K562 (cell line): Measurements from ENCODE around the gene SLC43A1. TPM values are rescaled to one million over a fixed set of nuclear protein-coding genes. Genes with fewer than 3 reads are reported as not detected.
A peak's percentile ranks its signal among the peaks of the same experiment; 100 is the strongest.

Experiments
- CEBPB ChIP-seq: fragments of 450-650 bp; IDR thresholded peaks from 2 replicates; pipeline ENCODE4 v1.6.1; 2016; ENCODE audit warnings: missing genetic modification characterization, missing compliant biosample characterization
- CHCHD3 ChIP-seq: fragments of 250-450 bp; sonication (Bioruptor Pico); IDR thresholded peaks from 2 replicates; pipeline ENCODE4 v2.1.2; 2022; ENCODE audit warnings: mild to moderate bottlenecking
- CTBP1 ChIP-seq: fragments of 450-650 bp; IDR thresholded peaks from 2 replicates; pipeline ENCODE4 v1.6.1; 2016; ENCODE audit warnings: borderline replicate concordance
- DACH1 ChIP-seq: fragments of 450-650 bp; IDR thresholded peaks from 2 replicates; pipeline ENCODE4 v1.6.1; 2018; ENCODE audit not compliant: partially characterized antibody
- EHMT2 ChIP-seq: fragments of 450-650 bp; IDR thresholded peaks from 2 replicates; pipeline ENCODE4 v1.6.1; 2018; ENCODE audit warnings: antibody characterized with exemption
- ELK3 ChIP-seq: fragments of 450-650 bp; formaldehyde crosslinking; IDR thresholded peaks from 2 replicates; pipeline ENCODE4 v1.4.0; 2020; ENCODE audit warnings: mild to moderate bottlenecking
- ETV5 ChIP-seq: sonication (generic); formaldehyde crosslinking; IDR thresholded peaks from 2 replicates; pipeline ENCODE4 v1.4.0; 2020; ENCODE audit warnings: low read depth, mild to moderate bottlenecking, missing genetic modification reagents
- GABPB2 ChIP-seq: fragments of 250-450 bp; sonication (Bioruptor Pico); conservative IDR thresholded peaks from 2 replicates; pipeline ENCODE4 v1.5.1; 2021; ENCODE audit warnings: mild to moderate bottlenecking
- GMEB1 ChIP-seq: fragments of 250-450 bp; sonication (Bioruptor Pico); IDR thresholded peaks from 2 replicates; pipeline ENCODE4 v1.4.0; 2020; ENCODE audit warnings: mild to moderate bottlenecking
- HMG20A ChIP-seq: fragments of 450-650 bp; formaldehyde crosslinking; conservative IDR thresholded peaks from 2 replicates; pipeline ENCODE4 v1.4.0; 2020; ENCODE audit warnings: mild to moderate bottlenecking, mixed read lengths
- PRPF4 ChIP-seq: fragments of 200-400 bp; formaldehyde crosslinking; IDR thresholded peaks from one replicate; pipeline ENCODE4 v1.6.1; 2017; ENCODE audit warnings: low read length, low read depth, mild to moderate bottlenecking; ENCODE audit not compliant: insufficient read depth, poor library complexity, severe bottlenecking
- PTTG1 ChIP-seq: fragments of 450-650 bp; IDR thresholded peaks from 2 replicates; pipeline ENCODE4 v1.6.1; 2016; ENCODE audit warnings: low read depth, mild to moderate bottlenecking, missing genetic modification characterization, missing compliant biosample characterization
- SMAD4 ChIP-seq: fragments of 250-450 bp; sonication (Bioruptor Pico); conservative IDR thresholded peaks from 2 replicates; pipeline ENCODE4 v1.8.0; 2021; ENCODE audit warnings: inconsistent platforms, mild to moderate bottlenecking, moderate library complexity
- SNRNP70 ChIP-seq: fragments of 200-400 bp; formaldehyde crosslinking; optimal IDR thresholded peaks from 2 replicates; pipeline ENCODE3; 2017; ENCODE audit warnings: low read depth, low read length
- STAT6 ChIP-seq: sonication (generic); formaldehyde crosslinking; IDR thresholded peaks from 2 replicates; pipeline ENCODE4 v1.8.1; 2023; ENCODE audit warnings: mild to moderate bottlenecking, missing genetic modification reagents
- TEAD1 ChIP-seq, 2 experiments: fragments of 450-650 bp in 1 of 2; sonication (generic) in 1 of 2; formaldehyde crosslinking; IDR thresholded peaks; 2 replicates each; pipeline versions ENCODE4 v1.4.0 to v1.8.0; 2020 to 2022; ENCODE audit warnings: mild to moderate bottlenecking in 2 of 2, missing genetic modification reagents in 1 of 2
- ZBTB34 ChIP-seq: fragments of 250-450 bp; sonication (Bioruptor Pico); IDR thresholded peaks from 2 replicates; pipeline ENCODE4 v1.8.0; 2021; ENCODE audit warnings: mild to moderate bottlenecking, moderate library complexity
- ZNF12 ChIP-seq: sonication (generic); formaldehyde crosslinking; IDR thresholded peaks from 2 replicates; pipeline ENCODE4 v1.4.0; 2020; ENCODE audit warnings: mild to moderate bottlenecking, missing genetic modification reagents
- ZNF239 ChIP-seq: fragments of 250-450 bp; sonication (Bioruptor Pico); IDR thresholded peaks from 2 replicates; pipeline ENCODE4 v1.4.0; 2020; ENCODE audit warnings: mild to moderate bottlenecking
- ZNF589 ChIP-seq: fragments of 200-800 bp; sonication (Bioruptor generic); IDR thresholded peaks from 2 replicates; pipeline ENCODE4 v1.6.1; 2016; ENCODE audit warnings: low read depth, missing genetic modification characterization, missing compliant biosample characterization
- polyA plus RNA-seq, 8 experiments: library from polyadenylated mRNA; depleted of rRNA in 4 of 8; stranded (reverse) in 5 of 8; unstranded in 3 of 8; fragments of >200 nt; fragmentation: Nextera tagmentation in 2 of 8; fragmentation: Illumina TruSeq in 1 of 8; extraction: Ambion mirVana in 2 of 8; extraction: Trizol in 1 of 8; gene quantifications; 2 replicates each; pipeline versions ENCODE4 v1.2.1 to v1.2.3, GENCODE V29; 2011 to 2014; ENCODE audit warnings: inconsistent platforms in 1 of 8, missing spikeins in 1 of 8
- total RNA-seq, 7 experiments: library from RNA; depleted of rRNA in 6 of 7; stranded (reverse); fragments of >200 nt in 6 of 7; fragmentation: Illumina TruSeq in 2 of 7; extraction: Trizol in 2 of 7; gene quantifications; 2 replicates each; pipeline versions ENCODE4 v1.2.1 to v1.2.3, GENCODE V29; 2011 to 2021; ENCODE audit warnings: low replicate concordance in 1 of 7
- TF ChIP-seq, protein P1 (sequence below): fragments of 450-650 bp; IDR thresholded peaks from 2 replicates; pipeline ENCODE4 v1.6.1; 2016

SLC43A1 gene
- total and polyA plus RNA-seq, 9 of the 15 experiments (the other 6 are each of a cell fraction or from before 2014, with no cell fraction given), result 2.6 to 41.8 (median 24.6) TPM

GRCh38 chr11:57480409-57481137, 34.9 kb downstream of the SLC43A1 start (continued):
- no peak for TF ChIP-seq ELK3 (CRISPR knock-in tag)
- TF ChIP-seq, protein P1, sequence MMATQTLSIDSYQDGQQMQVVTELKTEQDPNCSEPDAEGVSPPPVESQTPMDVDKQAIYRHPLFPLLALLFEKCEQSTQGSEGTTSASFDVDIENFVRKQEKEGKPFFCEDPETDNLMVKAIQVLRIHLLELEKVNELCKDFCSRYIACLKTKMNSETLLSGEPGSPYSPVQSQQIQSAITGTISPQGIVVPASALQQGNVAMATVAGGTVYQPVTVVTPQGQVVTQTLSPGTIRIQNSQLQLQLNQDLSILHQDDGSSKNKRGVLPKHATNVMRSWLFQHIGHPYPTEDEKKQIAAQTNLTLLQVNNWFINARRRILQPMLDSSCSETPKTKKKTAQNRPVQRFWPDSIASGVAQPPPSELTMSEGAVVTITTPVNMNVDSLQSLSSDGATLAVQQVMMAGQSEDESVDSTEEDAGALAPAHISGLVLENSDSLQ, result no peak
- no peak for TF ChIP-seq ZNF589 (CRISPR knock-in tag)
- no peak for TF ChIP-seq PTTG1 (tag)
- TF ChIP-seq ZNF239, result no peak
- no peak for TF ChIP-seq HMG20A (CRISPR knock-in tag)
- TF ChIP-seq PRPF4, result no peak
- peak; percentile 37; the same call in 1 of the 2 replicates for TF ChIP-seq CTBP1
- 0 out of 2 replicates have a peak, but pooled peaks have one; percentile 11 for TF ChIP-seq ETV5 (CRISPR knock-in tag)
- no peak for TF ChIP-seq CEBPB (tag)
- TF ChIP-seq TEAD1 (CRISPR knock-in tag; IDR thresholded peaks at IDR 0.05), result no peak
- 0 out of 2 replicates have a peak, but pooled peaks have one; percentile 18 for TF ChIP-seq SMAD4 (CRISPR knock-in tag)
- no peak for TF ChIP-seq CHCHD3 (CRISPR knock-in tag)
- TF ChIP-seq EHMT2, result no peak
- TF ChIP-seq ZBTB34, result no peak
- TF ChIP-seq SNRNP70, result no peak
- TF ChIP-seq ZNF12 (CRISPR knock-in tag), result no peak
- no peak for TF ChIP-seq GMEB1 (CRISPR knock-in tag)
- no peak for TF ChIP-seq STAT6
- TF ChIP-seq GABPB2, result no peak
- TF ChIP-seq DACH1, result no peak
